ENCODE results near the gene ULK4.
A peak's percentile ranks its signal among the peaks of the same experiment; 100 is the strongest.

ULK4 gene

GRCh38 chr3:41205591-41205990 lies 756.3 kb downstream of the ULK4 start:
- H3K4me3 ChIP-seq (ENCODE audit: low read length) = no peak overlapping the region
- no peak overlapping the region for H3K4me2 ChIP-seq (ENCODE audit: low read length)
- H3F3A ChIP-seq (ENCODE audit: control insufficient read depth, insufficient read depth) = 0 out of 2 replicates have a peak, but pooled peaks cover 4% of the 10 kb centered on the region
- peaks cover 44% of the 10 kb centered on the region for H3K36me3 ChIP-seq (ENCODE audit: control insufficient read depth, low read length)
- no peak overlapping the region for H3K27ac ChIP-seq (ENCODE audit: low read depth, low read length)
- H3K9me2 ChIP-seq (replicated peaks; ENCODE audit: control insufficient read depth, low read length) = no peaks in the 10 kb centered on the region
- peaks cover 35% of the 10 kb centered on the region for H3K4me1 ChIP-seq (ENCODE audit: control insufficient read depth, low read length)
- H3K9me3 ChIP-seq (ENCODE audit: control insufficient read depth, insufficient read depth, low read length) = no peaks in the 10 kb centered on the region
- peaks cover 71% of the 10 kb centered on the region for H4K20me1 ChIP-seq (ENCODE audit: control insufficient read depth, insufficient read depth, low read depth, low read length)
- H3K27me3 ChIP-seq (ENCODE audit: control insufficient read depth, low read length) = no peaks in the 10 kb centered on the region
- H3K79me2 ChIP-seq (ENCODE audit: control insufficient read depth, low read length) = peaks cover 100% of the 10 kb centered on the region
- no peak for TF ChIP-seq EZH2phosphoT487 (IDR thresholded peaks at IDR 0.05; ENCODE audit: borderline replicate concordance, low read length)
- TF ChIP-seq CTCF (IDR thresholded peaks at IDR 0.05; ENCODE audit: low read depth, low read length, poor library complexity, severe bottlenecking) = no peak

- Histone ChIP-seq H4K20me1 (ENCODE audit: control insufficient read depth, insufficient read depth, low read depth, low read length) (peaks cover 73% of the 10 kb centered on the region), H3K79me2 (ENCODE audit: control insufficient read depth, low read length) (peaks cover 99% of the 10 kb centered on the region), H3K9me3 (ENCODE audit: control insufficient read depth, insufficient read depth, low read length) (no peaks in the 10 kb centered on the region), H3K4me1 (ENCODE audit: control insufficient read depth, low read length) (peaks cover 35% of the 10 kb centered on the region), H3K27me3 (ENCODE audit: control insufficient read depth, low read length) (no peaks in the 10 kb centered on the region), H3K4me3 (ENCODE audit: low read length) (no peak overlapping the region), H3K36me3 (ENCODE audit: control insufficient read depth, low read length) (peaks cover 43% of the 10 kb centered on the region), H3K9me2 (replicated peaks; ENCODE audit: control insufficient read depth, low read length) (no peaks in the 10 kb centered on the region), H3K27ac (ENCODE audit: low read depth, low read length) (no peak overlapping the region), H3F3A (ENCODE audit: control insufficient read depth, insufficient read depth) (0 out of 2 replicates have a peak, but pooled peaks cover 4% of the 10 kb centered on the region), H3K4me2 (ENCODE audit: low read length) (no peak overlapping the region)
- no peak for TF ChIP-seq CTCF (IDR thresholded peaks at IDR 0.05; ENCODE audit: low read depth, low read length, poor library complexity, severe bottlenecking)
- no peak for TF ChIP-seq EZH2phosphoT487 (IDR thresholded peaks at IDR 0.05; ENCODE audit: borderline replicate concordance, low read length)
These were observed 757.5 kb downstream of the ULK4 start for GRCh38 chr3:41204369-41204768.

GRCh38 chr3:41202834-41203345 lies 759.0 kb downstream of the ULK4 start:
- 0 out of 2 replicates have a peak, but pooled peaks cover 4% of the 10 kb centered on the region for H3F3A ChIP-seq (ENCODE audit: control insufficient read depth, insufficient read depth)
- H3K9me2 ChIP-seq (replicated peaks; ENCODE audit: control insufficient read depth, low read length) = no peaks in the 10 kb centered on the region
- peaks cover 34% of the 10 kb centered on the region for H3K36me3 ChIP-seq (ENCODE audit: control insufficient read depth, low read length)
- peaks cover 42% of the 10 kb centered on the region for H3K4me1 ChIP-seq (ENCODE audit: control insufficient read depth, low read length)
- H3K27ac ChIP-seq (ENCODE audit: low read depth, low read length) = 0 out of 2 replicates have a peak overlapping the region, but pooled peaks have one; percentile 10
- peaks cover 59% of the 10 kb centered on the region for H4K20me1 ChIP-seq (ENCODE audit: control insufficient read depth, insufficient read depth, low read depth, low read length)
- peak overlapping the region; percentile 77 for H3K4me3 ChIP-seq (ENCODE audit: low read length)
- H3K79me2 ChIP-seq (ENCODE audit: control insufficient read depth, low read length) = peaks cover 85% of the 10 kb centered on the region
- peak overlapping the region; percentile 62 for H3K4me2 ChIP-seq (ENCODE audit: low read length)
- H3K27me3 ChIP-seq (ENCODE audit: control insufficient read depth, low read length) = no peaks in the 10 kb centered on the region
- TF ChIP-seq EZH2phosphoT487 (IDR thresholded peaks at IDR 0.05; ENCODE audit: borderline replicate concordance, low read length) = no peak
- peak; percentile 48 for TF ChIP-seq CTCF (IDR thresholded peaks at IDR 0.05; ENCODE audit: low read depth, low read length, poor library complexity, severe bottlenecking)
- H3K9me3 ChIP-seq (ENCODE audit: control insufficient read depth, insufficient read depth, low read length) = no peaks in the 10 kb centered on the region

All from DOHH2 (cell line).